GM18499 (cell line): Measurements from ENCODE around the gene SYT9.

Experiments
- ATAC-seq: cut with Tn5 transposase; IDR thresholded peaks from one replicate; pipeline ENCODE4 v1.9.1; 2021; ENCODE audit warnings: moderate number of reproducible peaks; ENCODE audit not compliant: insufficient read depth, unreplicated experiment

Gene SYT9

GRCh38 chr11:7270233-7270865 lies 18.6 kb downstream of the SYT9 start:
- no peak for ATAC-seq

DNA sequence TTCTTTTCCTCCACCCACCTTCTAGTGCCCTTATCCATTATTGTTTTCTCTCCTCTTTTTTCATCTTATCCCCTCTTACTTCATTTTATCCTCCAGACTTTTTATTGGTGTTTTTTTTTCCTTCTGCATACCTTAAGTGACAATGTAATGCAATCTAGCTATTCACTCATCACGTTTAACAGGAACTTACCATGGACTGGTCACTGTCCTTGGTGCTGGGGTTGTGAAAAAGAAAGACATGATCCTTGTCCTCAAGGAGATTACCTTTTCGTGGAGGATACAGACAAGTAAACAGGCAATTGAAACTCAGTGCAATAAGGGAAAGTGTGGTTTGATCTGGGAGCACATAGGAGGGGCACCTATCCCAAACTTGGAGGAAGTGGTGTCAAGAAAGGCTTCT lies 20.7 kb downstream of the SYT9 start:
- no peak for ATAC-seq

GRCh38 chr11:7275133-7275532 lies 23.4 kb downstream of the SYT9 start:
- ATAC-seq: no peak

GRCh38 chr11:7278314-7278917 lies 26.7 kb downstream of the SYT9 start:
- no peak for ATAC-seq

GRCh38 chr11:7279676-7280075 lies 28.0 kb downstream of the SYT9 start:
- no peak for ATAC-seq

DNA sequence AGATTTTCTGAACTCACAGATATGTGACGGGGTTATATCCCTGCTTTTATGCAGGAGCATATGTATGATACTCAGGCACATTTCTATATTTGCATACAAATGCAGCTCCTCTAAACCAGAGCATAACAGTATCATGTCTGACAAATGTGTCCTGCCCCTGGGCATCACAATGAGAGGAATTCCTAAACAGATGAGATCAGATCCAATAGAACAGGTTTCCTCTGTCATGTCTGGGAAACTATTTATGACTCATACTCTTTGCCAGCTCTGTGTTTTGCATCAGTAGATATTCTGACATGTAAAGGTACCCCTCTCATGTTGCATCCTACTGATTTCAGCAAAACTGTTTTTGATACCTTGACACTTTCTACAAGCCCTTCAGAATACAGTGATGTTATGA lies 29.4 kb downstream of the SYT9 start:
- no peak for ATAC-seq

DNA sequence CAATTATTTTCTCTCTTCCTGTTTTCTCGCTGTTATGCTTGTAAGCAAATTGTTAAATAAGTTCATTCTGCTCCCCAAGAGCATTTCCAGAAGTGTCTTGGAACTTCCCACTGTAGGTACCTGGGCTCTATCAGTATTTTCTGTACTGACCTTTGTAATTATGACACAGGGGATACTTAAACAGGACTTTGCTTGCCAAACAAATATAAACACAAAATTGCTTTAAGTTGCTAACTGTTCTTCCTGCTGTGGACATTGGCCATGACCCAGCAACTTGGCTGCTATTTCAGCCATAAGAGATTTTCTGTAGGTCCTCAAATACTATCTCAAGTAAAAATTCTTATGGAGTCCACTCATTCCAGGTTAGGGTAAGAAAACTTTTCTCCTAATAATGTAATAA lies 30.1 kb downstream of the SYT9 start:
- no peak for ATAC-seq

DNA sequence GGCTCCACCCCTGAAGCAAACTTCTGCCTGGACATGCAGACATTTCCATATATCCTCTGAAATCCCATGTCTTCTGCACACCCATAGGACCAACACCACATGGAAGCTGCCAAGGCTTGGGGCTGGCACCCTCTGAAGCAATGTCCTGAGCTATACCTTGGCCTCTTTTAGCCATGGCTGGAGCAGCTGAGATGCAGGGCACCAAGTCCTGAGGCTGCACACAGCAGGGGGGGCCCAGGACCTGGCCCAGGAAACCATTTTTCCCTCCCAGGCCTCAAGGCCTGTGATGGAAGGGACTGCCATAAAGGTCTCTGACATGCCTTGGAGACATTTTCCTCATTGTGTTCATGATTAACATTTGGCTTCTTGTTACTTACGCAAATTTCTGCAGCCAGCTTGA lies 34.5 kb downstream of the SYT9 start:
- no peak for ATAC-seq

DNA sequence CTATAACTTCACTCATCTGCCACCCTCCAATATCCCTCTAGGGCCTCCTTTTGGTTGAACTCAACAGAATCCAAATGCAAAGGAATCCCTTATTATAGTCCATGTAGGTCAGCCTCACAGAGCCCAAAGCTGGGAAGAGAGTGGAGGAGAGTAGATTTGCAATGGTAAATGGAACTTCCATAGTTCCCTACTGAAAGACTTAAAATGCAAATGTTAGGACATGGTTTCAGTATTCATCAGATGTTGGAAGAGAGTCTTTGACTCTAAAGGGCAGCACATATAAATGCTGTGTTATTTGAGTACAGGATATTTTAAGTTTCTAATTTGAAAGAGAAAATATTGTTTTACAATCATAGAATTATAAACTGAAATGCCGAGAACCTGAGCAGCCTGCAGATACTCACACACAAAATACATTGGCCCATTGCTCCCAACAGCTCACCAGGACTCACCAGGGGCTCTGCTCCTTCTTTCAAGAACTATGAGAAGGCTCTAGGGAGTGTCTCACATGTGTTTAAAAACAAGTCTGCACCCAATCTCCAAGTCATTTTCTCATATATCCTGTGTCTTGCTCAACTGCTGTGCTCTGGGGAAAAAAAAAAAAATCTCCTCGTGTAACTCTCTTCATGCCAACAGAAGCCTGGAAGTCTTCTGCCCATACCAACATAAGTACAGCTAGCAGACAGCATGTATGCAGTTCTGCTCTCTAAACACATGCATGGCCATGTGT lies 39.6 kb downstream of the SYT9 start:
- ATAC-seq: no peak

DNA sequence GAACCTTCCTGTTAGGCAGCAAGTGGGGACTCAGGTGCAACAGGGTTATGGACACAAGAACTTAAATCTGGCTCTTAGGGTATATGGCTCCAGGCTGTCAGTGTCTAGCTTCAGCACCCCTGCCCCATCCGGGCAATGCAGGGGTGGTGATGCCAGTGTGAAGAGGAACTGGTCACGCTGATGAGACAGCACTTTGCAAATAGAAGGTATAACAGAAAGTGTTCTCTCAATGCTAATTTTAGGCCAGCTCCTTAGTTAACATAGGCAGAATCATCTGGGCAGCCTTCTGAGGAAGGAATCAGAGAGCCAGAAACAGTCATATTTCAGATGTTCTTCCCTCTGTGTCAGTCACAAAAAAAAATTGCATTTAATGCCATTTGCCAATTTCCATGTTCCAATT lies 41.2 kb downstream of the SYT9 start:
- no peak for ATAC-seq

DNA sequence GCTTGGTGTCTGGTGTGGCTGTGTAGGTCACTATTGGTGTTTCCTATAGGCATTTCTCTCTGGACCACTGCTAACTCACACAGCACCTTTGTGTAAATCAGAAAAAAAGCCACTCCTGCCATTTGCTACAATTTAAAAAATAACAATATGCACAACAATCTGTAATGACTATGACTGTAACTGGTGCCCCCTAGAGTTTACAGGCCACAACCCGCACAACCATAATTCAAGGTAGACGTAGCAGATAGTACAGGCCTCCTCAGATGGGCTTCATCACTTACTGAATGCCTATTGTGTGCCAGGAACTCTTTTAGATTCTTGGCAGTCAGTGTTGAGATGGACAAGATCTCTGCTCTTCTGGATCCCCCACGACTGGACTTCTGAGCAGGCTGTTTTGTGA lies 47.7 kb downstream of the SYT9 start:
- ATAC-seq: no peak

- ATAC-seq: no peak
Measured at GRCh38 chr11:7300281-7300680, 48.6 kb downstream of the SYT9 start.

DNA sequence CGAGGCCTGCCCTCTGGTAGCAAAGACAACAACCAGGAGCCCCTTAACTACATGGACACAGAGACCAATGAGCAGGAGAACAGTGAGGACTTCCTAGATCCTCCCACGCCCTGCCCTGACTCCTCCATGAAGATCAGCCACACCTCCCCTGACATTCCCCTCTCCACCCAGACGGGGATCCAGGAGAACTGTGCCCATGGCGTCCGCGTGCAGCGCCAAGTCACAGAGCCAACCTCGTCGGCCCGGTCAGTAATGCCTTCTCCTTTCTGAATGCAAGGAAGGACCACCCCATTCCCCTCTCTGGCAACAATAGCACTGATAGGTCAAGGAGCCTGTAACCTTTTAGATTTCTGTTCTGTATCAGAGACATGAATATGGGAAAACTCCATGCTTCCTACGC lies 51.4 kb downstream of the SYT9 start:
- ATAC-seq: no peak

DNA sequence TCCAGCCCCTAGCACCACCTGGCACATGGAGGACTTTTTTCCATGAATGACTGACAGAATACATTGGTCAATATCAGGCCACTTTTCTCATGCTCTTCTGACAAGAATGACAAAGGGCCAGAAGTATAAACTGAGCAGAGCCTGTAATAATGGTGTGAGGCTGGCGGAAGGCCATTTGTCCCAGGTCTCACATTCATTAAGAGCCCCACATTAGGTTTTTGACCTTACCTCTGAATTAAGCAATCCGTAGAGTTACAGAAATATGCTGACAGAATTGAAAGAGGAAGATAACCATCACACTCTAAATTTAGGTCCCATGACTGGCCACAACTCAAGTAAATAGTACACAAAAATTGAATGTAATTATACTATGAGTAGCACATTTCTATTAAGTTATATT lies 55.2 kb downstream of the SYT9 start:
- ATAC-seq: no peak

DNA sequence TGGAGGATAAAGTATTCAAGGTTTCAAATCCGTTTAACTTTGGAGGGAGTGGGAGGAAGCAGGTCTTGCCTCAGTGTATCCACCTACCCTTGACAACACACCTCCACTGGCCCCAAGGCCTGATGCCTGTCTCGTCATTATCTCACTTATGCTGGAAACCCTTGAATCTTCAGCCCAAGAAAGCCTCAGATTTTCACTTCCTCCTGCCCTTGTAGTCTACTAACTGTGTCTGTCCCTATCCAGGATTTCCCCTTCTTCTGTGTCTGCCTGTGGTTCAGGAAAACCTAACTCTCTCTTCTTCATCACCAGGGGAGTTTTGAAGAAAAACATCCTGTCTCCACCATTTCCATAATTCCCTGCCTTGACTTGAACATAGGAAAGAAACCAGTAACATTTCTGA lies 56.1 kb downstream of the SYT9 start:
- no peak for ATAC-seq

GRCh38 chr11:7311903-7312302 lies 60.2 kb downstream of the SYT9 start:
- ATAC-seq: no peak

GRCh38 chr11:7314811-7315604 lies 63.3 kb downstream of the SYT9 start:
- no peak for ATAC-seq

GRCh38 chr11:7319501-7319900 lies 67.8 kb downstream of the SYT9 start:
- no peak for ATAC-seq

DNA sequence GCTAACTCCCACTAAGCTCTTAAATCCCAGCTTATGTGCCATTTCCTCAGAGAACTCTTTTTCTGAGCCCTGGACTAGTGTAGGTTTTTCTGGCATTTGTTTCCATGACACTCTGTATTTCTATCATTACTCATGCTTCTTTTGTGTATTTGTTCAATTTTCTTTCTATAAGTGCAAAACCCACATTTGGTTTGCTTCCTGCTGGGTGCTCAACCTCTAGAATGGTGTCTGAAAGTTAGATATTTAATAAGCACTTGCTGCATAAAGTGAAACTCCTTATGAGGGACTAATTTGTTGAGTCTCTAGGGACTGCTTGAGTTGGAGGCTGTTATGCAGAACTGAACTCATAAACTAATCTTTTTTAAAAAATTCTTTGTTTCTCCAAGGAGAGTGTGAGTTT lies 68.6 kb downstream of the SYT9 start:
- no peak for ATAC-seq

DNA sequence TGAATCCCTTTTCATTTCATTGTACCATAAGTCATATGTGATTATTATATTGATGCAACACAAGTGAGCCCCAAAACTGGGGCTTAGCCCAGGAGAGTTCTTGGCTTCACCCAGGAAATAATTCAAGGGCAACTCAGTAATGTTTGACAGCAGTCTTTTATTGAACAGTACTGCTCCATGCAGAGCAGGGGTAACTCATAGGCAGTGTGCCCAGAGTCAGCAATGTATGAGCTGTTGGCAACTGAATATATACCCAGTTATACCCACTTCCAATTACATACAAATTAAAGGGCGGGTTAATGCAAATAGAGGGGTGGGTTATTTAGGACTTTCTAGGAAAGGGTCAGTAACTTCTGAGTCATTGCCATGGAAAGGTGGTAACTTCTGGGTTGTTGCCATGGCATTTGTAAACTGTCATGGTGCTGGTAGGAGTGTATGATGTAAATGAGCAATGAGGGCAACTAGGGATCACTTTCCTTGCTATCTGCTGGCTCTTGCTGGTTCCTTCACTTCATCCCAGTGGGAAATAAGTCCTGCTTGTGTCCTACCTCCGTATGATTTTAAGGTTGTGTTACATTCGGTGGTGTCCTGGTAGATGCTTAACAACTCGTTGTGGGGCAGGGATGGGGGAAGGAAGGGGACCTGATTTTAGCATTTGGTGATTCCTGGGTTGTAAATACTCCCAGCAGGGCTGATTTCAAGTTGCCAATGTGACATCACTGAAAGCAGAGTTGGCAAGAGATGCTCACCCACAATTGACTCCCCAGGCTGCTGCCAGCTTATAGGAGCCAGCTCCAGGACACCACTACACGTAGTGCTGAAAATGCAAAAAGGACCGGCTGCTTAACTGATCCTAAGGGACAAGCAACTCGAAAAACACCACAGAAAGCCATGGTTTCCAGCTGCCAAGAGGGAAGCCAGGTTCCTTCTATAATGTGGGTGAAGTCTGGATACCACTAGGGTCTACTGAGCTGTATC lies 70.1 kb downstream of the SYT9 start:
- no peak for ATAC-seq
